GM18951 (cell line): ENCODE results near the gene MRPS35.

Experiments
- POLR2A ChIP-seq: IDR thresholded peaks from 4 replicates; pipeline ENCODE4 v1.6.1; 2011; ENCODE audit warnings: mild to moderate bottlenecking; ENCODE audit not compliant: insufficient read length, insufficient read depth; ENCODE audit errors: extremely low read depth
- in situ Hi-C: fragments of 300-500 bp; cut with MboI; formaldehyde crosslinking; loops from one replicate; pipeline ENCODE4 v1.12.0; 2022; ENCODE audit warnings: low sequenced_read_pairs, mixed read lengths, inconsistent platforms; ENCODE audit not compliant: unreplicated experiment

The MRPS35 gene

GRCh38 chr12:27790179-27790578, 79.5 kb downstream of the MRPS35 start:
- TF ChIP-seq POLR2A = no peak

GRCh38 chr12:27794818-27795584, 84.4 kb downstream of the MRPS35 start:
- TF ChIP-seq POLR2A = no peak
- in situ Hi-C loops = no loop called here

More at GRCh38 chr12:27790179-27790578, 79.5 kb downstream of the MRPS35 start:
- in situ Hi-C loops = no loop called here

GRCh38 chr12:27796128-27796527, 85.5 kb downstream of the MRPS35 start:
- in situ Hi-C loops = no loop called here
- TF ChIP-seq POLR2A = no peak

DNA sequence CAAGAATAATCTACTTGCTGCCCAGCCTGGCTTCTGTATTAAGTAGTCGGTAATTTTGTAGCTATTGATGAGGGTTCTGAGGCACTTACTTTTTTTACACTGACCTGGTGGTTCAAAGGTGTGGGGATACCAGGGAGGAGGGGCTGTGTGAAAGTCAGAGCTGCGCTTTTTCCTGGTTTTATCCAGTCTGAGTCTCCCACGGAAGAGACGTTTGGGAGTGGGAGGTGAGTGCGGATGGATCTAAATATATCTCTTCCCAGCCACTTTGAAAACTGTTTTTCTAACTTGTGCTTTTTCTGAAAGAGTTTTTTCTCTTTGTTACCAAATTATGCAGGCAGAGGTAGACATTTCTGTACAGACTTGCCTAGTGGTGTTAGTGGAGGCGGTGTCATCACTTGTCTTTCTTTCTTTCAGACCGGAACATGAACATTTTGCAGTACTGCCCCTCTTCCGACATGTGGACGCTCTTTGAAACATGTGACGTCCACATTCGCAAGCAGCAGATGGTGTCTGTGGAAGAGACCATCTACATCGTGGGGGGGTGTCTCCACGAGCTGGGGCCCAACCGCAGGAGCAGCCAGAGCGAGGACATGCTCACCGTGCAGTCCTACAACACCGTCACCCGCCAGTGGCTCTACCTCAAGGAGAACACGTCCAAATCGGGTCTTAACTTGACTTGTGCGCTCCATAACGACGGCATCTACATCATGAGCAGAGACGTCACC, 86.8 kb downstream of the MRPS35 start:
- no peak for TF ChIP-seq POLR2A
- in situ Hi-C loops = no loop called here

- TF ChIP-seq POLR2A = no peak
- in situ Hi-C loops = no loop called here
These were observed 90.2 kb downstream of the MRPS35 start for GRCh38 chr12:27800819-27801218.

- TF ChIP-seq POLR2A = no peak
- in situ Hi-C loops = no loop called here
These were observed 91.0 kb downstream of the MRPS35 start for GRCh38 chr12:27801630-27802029.

DNA sequence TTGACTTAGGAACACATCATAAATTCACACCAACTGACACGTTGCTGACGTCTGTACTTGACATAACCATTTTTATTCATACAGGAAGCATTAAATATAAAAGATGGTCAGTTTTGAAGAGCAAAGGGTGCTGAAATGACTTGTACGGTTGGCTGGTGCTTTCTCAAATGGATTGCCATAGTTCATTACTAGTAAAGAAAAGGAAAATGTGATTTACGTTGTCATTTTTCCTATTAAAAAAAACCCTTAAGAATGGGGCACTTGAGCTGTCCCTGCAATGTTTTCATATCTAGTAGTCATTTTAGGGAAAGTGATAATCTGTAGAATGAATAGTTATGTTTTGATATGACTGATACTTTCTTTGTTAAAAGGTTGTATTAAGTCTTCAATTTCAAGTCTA, 91.9 kb downstream of the MRPS35 start:
- in situ Hi-C loops = no loop called here
- no peak for TF ChIP-seq POLR2A

DNA sequence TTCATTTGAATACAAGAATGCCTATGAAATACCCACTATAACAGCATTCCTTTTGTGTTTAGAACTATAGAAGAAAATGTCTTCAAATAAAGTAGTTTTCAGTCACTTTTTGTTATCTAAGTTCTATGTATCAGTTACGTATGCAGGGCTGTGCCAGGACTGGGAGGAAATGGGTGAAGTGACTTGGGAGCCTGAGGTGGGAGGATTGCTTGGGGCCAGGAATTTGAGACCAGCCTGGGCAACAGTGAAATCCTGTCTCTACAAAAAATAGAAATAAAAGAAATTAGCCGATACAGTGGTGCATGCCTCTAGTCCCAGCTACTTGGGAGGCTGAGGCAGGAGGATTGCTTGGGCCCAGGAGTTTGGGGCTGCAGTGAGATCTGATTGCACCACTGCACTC, 92.3 kb downstream of the MRPS35 start:
- in situ Hi-C loops = no loop called here
- no peak for TF ChIP-seq POLR2A

- in situ Hi-C loops = no loop called here
- no peak for TF ChIP-seq POLR2A
These were observed 94.6 kb downstream of the MRPS35 start for GRCh38 chr12:27805238-27805637.
